NCI-H2107 treated with DMSO at 0.1 percent for 48 hours (cell line): ENCODE measurements around the gene RASSF8.

Experiments
- DNase-seq: peaks from one replicate; lab custom pipeline; 2025; ENCODE audit not compliant: unreplicated experiment; lab: John Stamatoyannopoulos, UW

Gene RASSF8

DNA sequence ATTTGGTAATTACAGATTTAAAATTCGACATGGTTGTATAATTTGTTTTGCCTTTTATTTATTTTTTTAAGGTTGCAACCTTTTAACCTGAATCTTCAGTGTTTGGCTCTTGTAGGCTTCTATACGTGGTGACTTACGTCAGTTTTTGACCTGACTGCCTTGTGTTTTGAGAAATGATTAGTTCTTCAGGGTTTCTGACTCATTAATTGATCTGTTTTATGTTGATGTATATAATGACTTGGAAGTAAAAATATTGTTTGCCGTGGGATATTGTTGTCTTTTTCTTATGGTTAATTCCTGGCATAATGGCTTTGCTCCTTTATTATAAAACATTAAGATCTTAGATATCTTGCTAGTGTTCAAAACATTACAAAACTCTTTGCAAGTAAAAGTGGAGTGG, 2.5 kb downstream of the RASSF8 start:
- no peak for DNase-seq

DNA sequence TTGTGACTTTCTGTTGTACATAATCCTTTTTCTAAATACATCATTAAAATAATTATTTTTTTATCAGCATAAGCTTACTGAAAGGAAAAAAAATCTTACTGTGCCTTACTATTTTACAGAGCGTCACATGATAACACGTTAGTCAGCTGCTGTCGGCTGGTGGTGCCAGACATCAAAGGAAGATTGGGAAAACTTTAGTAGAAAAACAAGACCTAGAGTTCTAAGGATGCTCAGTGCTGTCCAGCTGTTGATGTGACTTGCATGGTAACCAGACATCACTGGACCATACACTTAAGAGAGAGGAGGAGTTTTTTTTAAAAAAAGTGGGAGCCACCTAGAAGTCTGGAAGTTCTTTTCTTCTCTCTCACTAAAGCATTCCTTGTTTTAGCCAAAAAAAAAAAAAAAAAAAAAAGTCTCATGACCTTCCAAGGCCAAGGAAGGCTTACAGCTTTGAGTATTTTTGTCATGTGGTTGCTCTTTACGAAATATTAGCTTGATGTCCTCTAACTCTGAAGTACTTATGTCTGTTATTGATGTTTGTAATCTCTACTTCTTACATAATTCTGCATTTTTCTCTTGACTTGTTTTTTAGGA, 4.5 kb downstream of the RASSF8 start:
- DNase-seq, result no peak

DNA sequence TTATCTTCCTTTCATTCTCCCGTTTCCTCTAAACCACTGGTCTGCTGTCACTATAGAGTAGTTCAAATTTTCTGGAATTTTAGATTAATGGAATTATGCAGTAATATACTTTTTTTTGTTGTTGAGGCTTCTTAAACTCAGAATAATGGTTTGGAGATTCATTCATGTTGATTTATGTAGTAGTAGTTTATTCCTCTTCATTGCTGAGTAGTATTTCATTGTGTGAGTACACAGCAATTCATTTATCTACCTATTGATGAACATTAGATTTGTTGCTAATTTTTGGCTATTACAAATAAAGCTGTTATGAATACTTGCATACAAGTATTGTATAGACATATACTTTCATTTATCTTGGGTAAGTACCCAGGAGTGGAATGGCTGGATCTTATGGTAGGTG, 7.2 kb downstream of the RASSF8 start:
- DNase-seq, result no peak

DNA sequence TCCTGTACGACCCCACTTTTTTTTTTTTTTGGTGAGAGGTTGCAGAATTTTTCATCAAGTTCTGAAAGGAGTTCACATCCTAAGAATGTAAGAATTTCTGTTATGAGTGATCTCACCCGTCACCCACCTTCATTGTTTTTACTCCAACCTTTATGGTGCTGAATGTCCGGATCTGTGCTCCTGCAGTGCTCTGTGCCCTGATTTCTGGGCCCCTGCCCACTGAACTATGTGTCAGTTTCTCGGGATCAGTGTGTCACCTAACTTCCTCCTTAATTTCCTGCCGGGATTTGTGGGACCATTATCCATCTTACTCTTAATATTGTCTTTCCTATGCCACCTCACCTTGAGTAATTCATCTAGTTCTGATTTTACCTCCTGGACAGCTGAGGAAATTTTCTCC, 11.6 kb downstream of the RASSF8 start:
- no peak for DNase-seq

DNA sequence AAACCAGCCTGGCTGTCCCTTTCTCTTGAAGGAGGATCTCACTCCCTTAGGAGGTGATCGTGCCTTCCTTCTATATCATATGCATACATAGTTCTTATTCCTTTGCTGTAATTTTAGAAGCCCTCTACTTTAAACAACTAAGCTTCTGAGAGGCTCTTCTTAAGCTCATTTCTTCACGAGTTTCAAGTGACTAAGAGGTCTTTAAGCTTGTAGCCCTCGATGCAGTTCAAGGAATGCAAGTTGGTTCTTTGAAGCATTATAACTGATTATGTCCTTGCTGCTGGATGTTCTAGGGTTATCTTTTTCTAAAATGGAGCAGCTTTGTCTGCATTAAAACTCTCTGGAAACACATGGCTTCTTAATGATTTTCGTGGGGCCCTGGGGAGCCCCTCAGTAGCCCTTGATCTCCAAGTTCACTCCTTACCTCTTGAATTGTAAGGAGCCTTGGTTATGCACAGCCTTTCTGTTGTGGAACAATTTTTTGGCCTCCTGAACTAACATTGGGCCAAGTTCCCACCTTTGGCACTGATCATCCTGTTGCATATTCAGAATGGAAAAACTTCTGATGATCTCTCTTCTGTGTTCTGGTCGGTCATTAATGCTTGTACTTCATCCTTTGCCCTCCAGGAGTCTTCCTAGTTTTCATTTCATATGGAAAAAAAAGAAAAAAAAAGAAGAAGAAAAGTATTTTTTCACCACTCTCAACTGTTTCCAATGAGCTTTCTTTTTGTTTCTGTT, 12.6 kb downstream of the RASSF8 start:
- DNase-seq, result no peak

DNA sequence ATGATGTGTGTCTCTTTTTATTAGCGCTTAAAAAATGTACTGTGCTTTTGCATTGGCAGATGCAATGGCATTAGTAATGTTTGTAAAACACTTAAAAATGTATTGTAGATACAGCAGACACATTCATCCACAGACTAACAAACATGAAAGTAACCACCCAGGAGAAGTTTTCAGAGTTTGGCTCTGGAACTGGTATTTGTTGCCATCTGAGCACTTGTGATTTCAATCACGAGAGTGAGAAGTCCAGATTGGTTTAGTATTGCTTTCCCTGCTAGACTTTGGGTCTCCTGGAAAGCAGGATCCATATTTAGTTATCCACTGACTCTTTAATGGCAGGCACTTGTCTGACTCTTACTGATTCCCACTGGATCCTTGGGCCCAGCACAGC, 13.2 kb downstream of the RASSF8 start:
- no peak for DNase-seq

DNA sequence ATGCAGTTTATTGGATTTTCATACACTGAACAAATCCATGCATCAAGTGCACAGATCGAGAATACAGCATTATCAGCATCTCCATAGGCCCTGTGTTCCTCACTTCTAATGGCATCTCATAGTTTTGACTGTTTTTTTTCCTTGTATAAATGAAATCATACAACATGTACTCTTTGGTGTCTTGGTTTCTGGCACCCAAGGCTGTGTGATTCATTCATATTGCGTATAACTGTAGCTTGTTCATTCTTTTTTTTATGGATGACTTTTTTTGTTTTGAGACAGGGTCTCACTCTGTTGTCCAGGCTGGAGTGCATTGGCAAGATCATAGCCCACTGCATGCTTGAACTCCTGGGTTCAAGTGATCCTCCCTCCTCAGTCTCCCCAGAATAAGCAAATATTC, 14.3 kb downstream of the RASSF8 start:
- DNase-seq, result no peak

DNA sequence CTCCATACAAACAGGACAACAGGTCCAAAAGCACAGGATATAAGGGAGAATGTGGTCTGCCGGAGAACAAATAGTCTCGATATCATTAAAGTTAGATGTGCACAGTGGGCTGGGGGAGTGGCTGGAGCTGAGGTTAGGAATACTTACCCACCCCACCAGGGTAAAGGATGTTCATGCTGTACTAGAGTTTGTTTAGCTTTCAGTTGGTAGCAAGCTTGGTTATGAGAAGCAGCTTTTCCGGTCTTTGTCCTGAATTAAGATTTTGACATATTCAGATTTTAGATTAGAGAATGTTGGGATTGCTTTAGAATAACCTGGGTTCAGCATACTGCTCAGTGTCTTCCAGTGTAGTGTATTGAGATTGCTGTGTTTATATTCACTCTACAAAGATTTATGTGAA, 16.7 kb downstream of the RASSF8 start:
- no peak for DNase-seq

DNA sequence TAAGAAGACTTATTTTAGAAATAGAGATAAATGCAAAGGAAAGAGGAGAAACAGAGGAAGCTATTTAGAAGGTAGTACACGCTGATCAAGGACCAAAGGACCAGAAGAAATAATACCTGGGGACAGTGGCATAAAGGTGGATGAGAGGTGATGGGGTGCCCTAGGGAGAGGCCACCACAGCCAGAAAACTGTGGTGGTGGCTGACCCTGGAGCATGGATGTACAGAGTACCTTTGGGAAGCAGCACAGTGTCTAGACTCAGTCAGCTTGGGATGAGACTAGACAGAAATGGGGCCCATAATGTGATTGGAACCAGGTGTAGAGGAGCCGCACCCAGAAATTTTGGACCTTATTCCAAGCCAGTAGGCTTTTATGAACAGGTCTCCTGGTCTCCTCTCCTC, 17.2 kb downstream of the RASSF8 start:
- no peak for DNase-seq

DNA sequence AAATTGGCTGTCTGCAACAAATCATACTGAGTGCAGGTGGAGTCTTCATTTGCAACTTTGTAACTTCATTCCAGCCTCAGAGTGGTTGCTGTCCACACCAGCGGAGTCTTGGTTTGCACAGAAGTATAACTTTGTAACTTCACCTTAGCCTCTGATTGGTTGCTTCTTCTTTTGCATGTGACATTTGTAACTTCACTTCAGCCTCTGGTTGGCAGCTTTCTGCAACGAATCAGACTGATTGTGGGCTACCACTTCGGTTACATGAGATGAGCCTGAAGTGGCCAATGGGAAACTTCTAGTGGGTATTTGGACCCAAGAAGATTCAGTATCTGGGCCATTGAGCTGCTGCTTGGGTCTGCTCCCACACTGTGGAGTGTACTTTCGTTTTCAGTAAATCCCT, 17.8 kb downstream of the RASSF8 start:
- no peak for DNase-seq

DNA sequence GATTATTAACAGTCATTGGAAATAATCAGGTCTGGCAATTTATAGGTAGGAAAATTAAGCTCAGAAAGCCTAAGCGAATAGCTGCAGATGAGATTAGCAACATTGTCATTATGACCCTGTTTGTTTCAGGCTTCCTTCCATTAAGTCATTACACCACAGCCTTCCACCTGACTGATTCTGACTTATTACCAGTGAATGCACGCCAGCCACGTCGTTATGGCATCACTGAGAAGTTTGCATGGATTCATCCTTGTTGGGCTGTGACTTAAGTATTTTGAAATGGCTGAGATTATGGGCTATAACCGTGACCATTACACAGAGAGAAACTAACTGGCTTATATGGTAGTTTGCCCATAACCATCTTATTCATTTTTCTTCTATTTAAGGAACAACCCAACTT, 18.6 kb downstream of the RASSF8 start:
- no peak for DNase-seq

DNA sequence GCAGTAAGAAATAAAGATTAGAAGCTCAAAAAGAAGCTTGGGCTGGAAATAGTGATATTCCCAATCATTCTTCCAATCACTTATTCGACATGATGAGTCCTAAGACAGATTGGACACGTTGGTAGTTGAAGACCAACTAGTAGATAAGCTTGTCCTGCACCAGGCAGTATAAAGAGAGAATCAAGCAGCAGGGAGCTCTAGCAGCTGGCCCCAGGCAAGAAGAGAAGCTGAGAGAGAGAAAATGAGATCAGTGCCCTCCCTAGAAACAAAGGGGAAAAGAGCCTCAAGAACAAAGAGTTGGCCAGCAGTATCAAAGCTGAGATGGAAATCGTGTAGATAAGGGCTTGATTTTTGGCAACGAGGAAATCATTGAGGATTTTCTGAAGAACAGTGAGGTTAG, 20.6 kb downstream of the RASSF8 start:
- no peak for DNase-seq

DNA sequence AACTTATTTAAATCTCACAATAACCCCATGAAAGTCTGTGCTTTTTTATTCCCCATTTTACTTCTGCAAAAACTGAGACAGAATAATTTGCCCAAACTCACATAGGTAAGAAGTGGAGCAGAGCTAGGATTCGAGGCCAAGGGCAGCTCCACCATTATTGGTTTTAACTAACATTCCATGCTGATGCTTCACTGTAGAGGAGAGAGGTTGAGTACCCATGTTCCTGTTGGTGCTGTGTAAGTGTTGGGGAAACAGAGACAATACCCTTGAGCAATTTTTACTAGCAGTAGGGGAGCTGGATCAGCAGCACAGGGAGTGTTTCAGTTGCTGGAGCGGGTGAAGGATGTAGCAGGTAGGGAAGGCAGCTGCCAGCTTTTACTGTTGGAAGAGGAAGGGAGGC, 21.1 kb downstream of the RASSF8 start:
- no peak for DNase-seq

DNA sequence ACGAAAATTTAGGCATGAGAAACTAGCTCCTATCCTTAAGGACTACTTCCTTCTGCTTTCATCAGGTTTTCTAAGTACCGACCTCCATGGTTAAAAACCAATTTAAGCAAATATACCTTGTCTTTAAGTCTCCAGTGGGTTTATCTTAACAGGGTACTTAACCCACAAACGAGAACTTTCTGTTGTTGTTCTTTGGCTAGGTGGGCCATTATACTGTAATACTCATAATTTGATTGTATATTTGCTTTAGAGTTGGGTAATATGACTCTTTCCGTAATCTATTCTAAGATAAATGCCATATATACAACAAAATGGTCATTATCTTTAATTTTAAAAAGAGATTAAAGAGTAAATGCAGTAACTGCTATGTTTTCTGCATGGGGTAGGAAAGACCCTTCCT, 21.6 kb downstream of the RASSF8 start:
- no peak for DNase-seq

DNA sequence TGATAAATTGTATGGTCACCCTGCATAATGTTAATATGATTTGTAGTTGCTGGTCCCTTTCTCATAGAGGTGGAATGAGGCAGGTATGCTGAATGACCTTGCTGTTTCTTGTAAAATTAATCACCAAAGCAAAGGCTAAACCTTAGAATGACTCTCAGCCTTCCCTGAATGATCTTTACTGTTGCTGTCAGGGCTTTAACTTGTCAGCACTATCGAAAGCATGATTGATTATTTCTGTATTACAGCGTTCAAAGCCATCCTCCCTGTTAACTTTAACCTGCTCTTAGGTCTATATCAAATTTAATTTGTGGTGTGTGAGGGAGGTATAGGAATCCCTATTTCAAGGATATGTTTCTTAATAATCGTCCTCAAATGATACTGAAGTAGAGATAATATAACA, 23.1 kb downstream of the RASSF8 start:
- DNase-seq, result no peak

DNA sequence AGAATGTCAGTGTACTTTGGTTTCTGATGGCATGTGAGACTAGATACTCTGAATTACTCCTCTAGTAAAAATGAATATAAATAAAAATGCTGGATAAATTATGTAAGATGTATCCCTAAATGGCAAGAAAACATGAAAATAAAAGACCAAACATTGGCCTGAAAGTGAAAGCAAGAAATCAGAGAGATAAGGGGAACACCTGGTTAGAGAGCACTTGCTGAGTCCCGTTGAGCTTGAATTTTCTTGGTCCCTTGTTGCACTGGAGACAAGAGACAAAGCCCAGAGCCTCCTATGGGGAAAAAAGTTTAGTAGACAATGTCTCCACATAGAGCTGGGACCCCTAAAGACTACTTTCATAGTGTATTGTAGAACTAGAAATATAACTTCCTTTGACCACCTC, 23.9 kb downstream of the RASSF8 start:
- no peak for DNase-seq

DNA sequence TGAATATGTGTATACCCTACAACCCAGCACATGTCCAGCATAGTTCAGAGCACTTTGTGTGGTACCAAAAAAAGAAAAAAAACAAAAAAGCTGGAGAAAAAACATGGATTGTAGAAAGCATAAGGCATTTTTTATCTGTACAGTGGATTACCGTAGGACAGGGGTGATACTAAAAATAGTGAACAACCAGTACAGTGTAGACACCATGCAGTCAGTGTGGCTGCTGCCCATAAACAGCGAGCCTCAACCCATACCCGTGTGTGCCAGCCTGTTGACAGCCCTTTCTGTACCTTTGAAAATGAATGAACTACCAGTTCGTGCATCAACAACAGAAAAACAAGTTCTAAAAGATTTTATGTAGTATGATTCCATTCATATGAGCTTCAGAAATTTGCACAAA, 25.1 kb downstream of the RASSF8 start:
- DNase-seq, result no peak

DNA sequence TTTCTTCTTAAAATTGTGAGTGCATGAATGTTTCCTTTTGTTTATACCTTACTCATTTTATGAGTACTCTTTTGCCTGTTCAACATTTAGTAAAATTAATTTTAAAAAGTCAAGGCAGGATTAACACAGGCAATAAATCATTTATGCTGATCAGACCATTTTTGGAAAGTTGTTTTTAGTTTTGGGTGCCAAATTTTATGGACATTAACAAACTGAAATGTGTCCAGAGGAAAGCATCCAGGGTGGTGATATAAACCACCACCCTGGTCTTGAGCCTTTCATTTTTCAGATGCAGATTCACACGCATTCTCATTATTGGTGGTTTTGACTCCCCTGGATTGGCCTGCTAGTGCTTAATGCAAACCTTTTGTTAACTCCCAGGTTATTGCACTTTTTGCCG, 26.3 kb downstream of the RASSF8 start:
- DNase-seq, result no peak

DNA sequence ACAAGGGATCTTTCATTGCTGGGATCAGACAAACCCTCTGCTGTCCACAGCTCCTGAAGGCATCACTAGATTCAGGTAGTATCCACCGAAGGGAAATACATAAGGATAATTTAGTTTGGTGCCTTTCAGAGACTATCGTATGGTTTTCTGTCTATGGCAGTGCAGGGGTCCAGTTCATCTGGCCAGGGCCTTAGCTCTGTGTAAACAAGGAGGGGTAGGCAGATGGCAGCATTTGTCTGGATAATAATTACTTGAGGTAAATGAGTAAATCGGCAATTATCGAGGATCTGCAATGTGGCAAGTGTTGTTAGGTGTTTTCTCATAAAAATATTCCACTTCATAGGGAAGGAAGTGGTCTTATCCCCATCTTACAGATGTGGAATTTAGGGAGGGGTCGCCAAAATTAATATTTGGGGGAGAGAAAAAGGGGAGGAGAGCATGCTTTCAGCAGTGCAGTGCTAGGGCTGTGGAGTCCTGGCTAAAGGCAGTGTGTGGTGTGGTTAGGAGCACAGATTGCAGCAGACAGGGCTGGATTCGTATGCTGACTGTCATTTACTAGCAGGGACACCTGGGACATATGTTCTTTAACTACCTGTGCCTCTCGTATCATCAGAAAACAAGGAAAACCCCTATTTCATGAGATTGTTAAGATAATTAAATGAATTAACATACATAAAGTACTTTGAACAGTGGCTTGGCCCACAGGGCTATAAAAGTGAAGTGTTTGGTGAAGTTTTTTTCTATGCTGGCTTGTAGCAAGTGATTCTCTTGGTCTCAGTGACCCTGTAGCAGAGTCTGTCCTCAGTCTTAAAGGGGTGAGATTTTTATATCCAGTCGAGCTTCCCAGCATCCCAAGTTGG, 27.1 kb downstream of the RASSF8 start:
- no peak for DNase-seq

DNA sequence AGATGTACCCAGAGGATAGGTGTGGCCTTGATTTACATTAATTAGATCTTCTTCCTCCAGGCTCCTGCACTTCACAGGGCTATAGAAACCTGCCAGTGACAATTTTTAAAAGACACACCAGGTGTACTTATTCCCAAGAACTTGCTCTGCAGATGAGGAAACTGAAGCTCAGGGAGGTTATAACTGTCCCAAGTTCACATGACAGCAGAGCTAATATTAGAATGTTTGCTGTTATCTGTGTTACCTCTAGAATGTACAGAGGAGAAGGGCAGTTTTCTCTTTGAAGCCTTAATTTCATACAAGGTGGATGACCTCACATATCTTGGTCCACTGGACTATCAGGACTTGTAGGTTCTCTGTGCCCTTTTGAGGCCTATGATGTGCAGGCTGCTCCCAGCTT, 27.7 kb downstream of the RASSF8 start:
- no peak for DNase-seq

DNA sequence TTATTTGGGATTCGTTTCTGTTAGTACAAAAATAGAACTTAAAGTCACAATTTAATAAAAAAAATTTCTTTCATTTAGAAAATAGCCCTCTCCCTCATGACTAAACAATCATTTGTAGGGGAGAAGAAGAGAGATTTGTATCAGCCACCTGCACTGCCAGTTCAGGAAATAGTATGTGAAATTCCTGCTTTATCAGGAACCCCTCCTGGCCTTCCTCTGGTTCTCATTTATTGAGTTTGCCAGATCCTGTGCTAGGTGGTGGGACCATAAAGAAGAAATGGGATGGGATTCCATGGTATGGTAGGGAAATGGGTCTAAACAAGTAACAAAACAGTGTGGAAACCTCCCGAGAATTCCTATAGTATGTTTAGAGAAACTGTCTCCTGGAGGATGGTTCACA, 30.0 kb downstream of the RASSF8 start:
- no peak for DNase-seq

DNA sequence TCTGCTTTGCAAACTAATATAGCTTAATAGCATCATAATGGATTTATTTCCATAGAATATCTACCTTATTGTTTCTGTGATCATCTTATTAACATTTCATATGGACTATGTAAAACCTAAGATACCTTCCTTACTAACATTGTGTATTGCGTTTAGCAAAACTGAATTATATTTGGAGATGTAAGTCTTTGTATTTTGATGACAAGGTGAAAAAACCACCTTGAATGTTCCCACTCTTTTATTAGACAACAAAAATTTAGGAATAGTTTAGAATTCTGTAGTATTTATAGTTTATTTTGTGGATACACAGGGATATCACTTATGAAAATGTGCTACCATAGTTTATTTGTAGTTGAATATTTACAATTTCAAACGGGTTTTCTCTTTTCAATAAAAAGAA, 32.0 kb downstream of the RASSF8 start:
- DNase-seq, result no peak
